Stimulated activated naive CD8-positive, alpha-beta T cell treated with anti-CD3 and anti-CD28 coated beads, Interleukin-15, Interleukin-2, amounts not matched to agents 100 ng/mL and 50 ng/mL, for 24 hours (primary cell): ENCODE measurements around the gene MAPK9.

Experiments
- H3K27ac Mint-ChIP-seq: one replicate; pipeline ENCODE4 v1.8.0; 2021; ENCODE audit warnings: mild to moderate bottlenecking, mixed read lengths
- H3K27me3 Mint-ChIP-seq: one replicate; pipeline ENCODE4 v1.8.0; 2021; ENCODE audit warnings: mixed read lengths
- H3K36me3 Mint-ChIP-seq: one replicate; pipeline ENCODE4 v1.8.0; 2021; ENCODE audit warnings: low read depth, mixed read lengths
- H3K4me1 Mint-ChIP-seq: one replicate; pipeline ENCODE4 v1.8.0; 2021; ENCODE audit warnings: low read depth, mixed read lengths
- H3K4me3 Mint-ChIP-seq: one replicate; pipeline ENCODE4 v1.8.0; 2021; ENCODE audit warnings: mild to moderate bottlenecking, mixed read lengths
- H3K9me3 Mint-ChIP-seq: one replicate; pipeline ENCODE4 v1.8.0; 2021; ENCODE audit warnings: mixed read lengths

Gene MAPK9

GRCh38 chr5:180291943-180292831 lies at the start of gene MAPK9:
Gene MAPK9, minus strand, starts transcription at chr5:180292083. Its CDS starts 11,522 bp downstream, at chr5:180280561.
- Mint-ChIP-seq H3K4me3 (peak within 1 kb of the TSS; percentile 93), H3K36me3 (peaks cover 10% of the 10 kb centered on the region), H3K27ac (peak within 1 kb of the TSS; percentile 91), H3K4me1 (peaks cover 30% of the 10 kb centered on the region), H3K27me3 (no peaks in the 10 kb centered on the region), H3K9me3 (no peaks in the 10 kb centered on the region)

- H3K36me3 Mint-ChIP-seq, result no peaks in the 10 kb centered on the region
- H3K4me3 Mint-ChIP-seq, result no peak overlapping the region
- no peak overlapping the region for H3K27ac Mint-ChIP-seq
- no peaks in the 10 kb centered on the region for H3K4me1 Mint-ChIP-seq
- H3K9me3 Mint-ChIP-seq, result no peaks in the 10 kb centered on the region
- peaks cover 10% of the 10 kb centered on the region for H3K27me3 Mint-ChIP-seq
Observed at GRCh38 chr5:180341595-180341994, 49.7 kb upstream of the MAPK9 start.

DNA sequence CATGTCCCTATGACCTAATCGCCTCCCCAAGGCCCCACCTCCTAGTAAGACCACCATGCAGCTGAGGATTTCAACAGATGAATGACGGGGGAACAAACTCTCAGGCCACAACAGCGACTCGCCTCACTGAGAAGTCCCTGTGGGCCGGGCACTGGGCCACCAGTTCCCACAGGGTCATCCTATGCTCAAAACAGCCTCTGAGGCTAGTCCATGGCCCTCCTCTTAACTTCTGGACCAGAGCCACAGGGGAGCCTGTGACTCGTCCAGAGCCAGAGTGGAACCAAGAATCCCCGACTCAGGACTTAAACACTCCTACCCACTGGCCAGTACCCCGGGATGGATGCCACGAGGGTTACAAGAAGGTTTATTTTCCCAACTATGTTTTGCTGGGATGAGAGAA lies 49.0 kb upstream of the MAPK9 start:
- Mint-ChIP-seq H3K36me3 (no peaks in the 10 kb centered on the region), H3K4me1 (no peaks in the 10 kb centered on the region), H3K4me3 (no peak overlapping the region), H3K27ac (no peak overlapping the region), H3K9me3 (no peaks in the 10 kb centered on the region), H3K27me3 (peaks cover 11% of the 10 kb centered on the region)

DNA sequence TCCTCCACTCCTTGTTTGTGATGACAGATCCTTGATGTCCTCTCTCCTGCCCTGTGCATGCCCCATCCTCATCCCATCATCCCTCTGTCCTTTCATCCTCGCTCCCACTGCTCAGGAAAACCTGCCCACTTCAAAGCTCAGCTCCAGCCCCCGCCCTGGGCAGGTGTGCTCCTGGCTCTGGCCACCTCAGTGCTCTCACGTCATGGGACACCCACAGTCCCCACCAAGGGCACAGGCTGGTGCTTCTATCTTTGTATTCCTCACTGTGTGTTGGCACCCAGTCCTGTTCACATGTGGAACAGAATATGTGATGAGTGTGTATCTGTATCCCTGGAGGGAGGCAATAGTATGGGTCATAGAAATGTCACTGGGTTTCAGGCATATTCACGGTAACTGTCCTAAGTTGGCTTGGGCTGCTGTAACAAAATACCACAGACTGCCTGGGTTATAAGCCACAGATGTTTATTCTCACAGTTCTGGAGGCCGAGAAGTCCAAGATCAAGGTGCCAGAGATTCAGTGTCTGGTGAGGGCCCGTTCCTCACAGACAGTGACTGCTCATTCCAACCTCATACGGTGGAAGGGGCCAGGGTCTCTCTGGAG lies 47.8 kb upstream of the MAPK9 start:
- H3K4me1 Mint-ChIP-seq, result no peaks in the 10 kb centered on the region
- H3K27me3 Mint-ChIP-seq, result peaks cover 11% of the 10 kb centered on the region
- no peak overlapping the region for H3K27ac Mint-ChIP-seq
- H3K36me3 Mint-ChIP-seq, result no peaks in the 10 kb centered on the region
- H3K4me3 Mint-ChIP-seq, result no peak overlapping the region
- H3K9me3 Mint-ChIP-seq, result no peaks in the 10 kb centered on the region

DNA sequence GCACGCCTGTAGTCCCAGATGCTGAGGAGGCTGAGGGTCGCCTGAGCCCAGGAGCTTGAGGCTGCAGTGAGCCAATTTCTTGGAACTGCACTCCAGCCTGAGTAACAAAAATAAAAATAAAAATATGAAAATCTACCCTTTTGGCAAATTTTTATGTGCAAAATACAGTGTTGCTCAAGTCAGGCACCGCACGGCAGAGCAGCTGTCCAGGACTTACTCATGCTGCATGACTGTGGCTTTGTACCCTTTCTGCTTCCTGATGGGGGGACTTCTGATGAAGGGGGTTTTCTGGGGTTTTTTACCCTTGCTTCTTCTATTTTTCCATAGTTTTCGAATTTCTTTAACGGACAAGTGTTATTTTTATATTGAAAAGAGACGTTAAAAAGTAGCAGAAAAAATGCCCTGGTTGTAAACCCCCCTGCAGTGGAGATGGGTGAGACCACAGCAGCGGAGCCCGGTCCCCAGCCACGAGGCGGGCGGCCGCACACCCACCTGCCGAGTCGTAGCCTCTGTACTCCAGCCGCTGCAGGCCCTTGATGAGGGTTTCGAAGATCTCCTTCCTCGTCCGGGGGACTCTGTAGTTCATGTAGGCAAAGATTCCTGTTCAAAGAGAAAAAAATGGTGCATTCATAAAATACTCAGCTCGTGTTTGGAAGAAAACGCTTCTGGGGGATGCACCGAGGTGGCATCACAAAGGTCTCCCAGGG lies 46.3 kb upstream of the MAPK9 start:
- no peak overlapping the region for H3K27ac Mint-ChIP-seq
- H3K4me1 Mint-ChIP-seq, result no peaks in the 10 kb centered on the region
- H3K27me3 Mint-ChIP-seq, result peaks cover 13% of the 10 kb centered on the region
- no peak overlapping the region for H3K4me3 Mint-ChIP-seq
- H3K36me3 Mint-ChIP-seq, result no peaks in the 10 kb centered on the region
- H3K9me3 Mint-ChIP-seq, result no peaks in the 10 kb centered on the region

- H3K4me1 Mint-ChIP-seq, result no peaks in the 10 kb centered on the region
Observed at GRCh38 chr5:180336234-180337020, 44.5 kb upstream of the MAPK9 start.

GRCh38 chr5:180335614-180336233 lies 43.8 kb upstream of the MAPK9 start:
- Mint-ChIP-seq H3K4me3 (no peak overlapping the region), H3K4me1 (no peaks in the 10 kb centered on the region), H3K9me3 (no peaks in the 10 kb centered on the region), H3K27ac (no peak overlapping the region), H3K36me3 (no peaks in the 10 kb centered on the region), H3K27me3 (peaks cover 16% of the 10 kb centered on the region)

More at GRCh38 chr5:180336234-180337020, 44.5 kb upstream of the MAPK9 start:
- Mint-ChIP-seq H3K36me3 (no peaks in the 10 kb centered on the region), H3K27ac (no peak overlapping the region), H3K4me3 (no peak overlapping the region), H3K9me3 (no peaks in the 10 kb centered on the region), H3K27me3 (peaks cover 16% of the 10 kb centered on the region)

DNA sequence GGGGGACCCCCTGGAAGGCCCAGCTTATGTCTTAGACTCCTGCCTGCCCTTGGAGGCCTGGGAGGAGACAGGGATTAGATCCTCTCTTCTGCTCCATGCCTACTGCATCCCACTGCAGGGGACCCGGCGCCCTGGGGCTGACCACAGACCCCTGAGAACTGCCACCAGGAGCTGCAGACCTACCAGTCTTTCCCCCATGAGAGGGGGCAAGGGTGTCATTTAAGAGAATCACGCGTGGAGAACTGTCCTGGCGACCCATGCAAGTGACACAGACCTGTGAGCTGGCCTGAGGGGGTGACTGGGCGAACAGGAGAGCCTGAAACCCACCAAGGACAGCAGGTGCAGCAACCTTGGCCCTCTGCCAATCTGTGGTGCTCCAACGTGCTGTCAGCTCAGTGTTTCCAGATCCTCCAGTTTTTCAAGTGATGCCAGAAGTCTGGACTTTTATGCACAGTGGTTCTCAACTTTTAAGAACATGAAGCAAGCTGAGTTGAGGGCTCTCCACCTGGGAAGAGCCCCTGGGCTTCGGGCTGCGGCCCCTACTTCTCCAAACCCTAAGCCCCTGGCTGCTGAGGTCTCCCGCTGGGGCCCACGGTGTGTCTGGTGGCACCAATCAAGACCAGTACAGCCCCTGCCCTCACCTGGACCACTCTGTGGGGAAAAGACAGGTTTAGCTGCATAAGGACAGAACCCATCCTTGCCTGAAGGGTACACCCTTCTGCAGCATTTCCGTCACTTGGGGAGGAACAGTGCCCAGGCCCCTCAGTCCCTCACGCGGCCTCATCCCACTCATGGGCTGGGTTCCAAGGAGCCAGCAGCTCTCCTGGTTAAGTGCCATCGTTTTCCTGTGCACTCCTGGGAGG lies 43.1 kb upstream of the MAPK9 start:
- no peak overlapping the region for H3K4me3 Mint-ChIP-seq
- no peak overlapping the region for H3K27ac Mint-ChIP-seq
- peaks cover 20% of the 10 kb centered on the region for H3K27me3 Mint-ChIP-seq
- no peaks in the 10 kb centered on the region for H3K4me1 Mint-ChIP-seq
- H3K36me3 Mint-ChIP-seq, result no peaks in the 10 kb centered on the region
- no peaks in the 10 kb centered on the region for H3K9me3 Mint-ChIP-seq

DNA sequence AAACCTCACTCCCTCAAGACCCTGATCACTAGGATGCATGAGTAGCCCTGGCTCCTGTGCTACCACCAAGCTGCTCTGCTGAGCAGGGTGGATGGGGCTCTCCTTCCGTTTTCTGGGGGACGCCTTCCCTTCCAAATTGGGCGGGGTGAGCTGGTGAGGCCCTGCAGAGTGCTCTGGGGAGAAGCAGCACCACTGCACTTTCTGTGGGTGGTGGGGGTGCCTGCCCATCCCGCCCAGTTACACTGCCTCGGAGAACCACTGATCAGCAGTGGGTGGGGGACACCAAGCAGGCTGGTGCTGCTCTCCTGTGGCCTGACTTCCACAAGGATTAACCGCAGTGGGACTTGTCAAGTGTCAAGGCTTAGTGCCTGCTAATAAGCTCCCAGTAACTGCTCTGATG lies 42.3 kb upstream of the MAPK9 start:
- H3K27me3 Mint-ChIP-seq, result peaks cover 16% of the 10 kb centered on the region
- H3K4me1 Mint-ChIP-seq, result no peaks in the 10 kb centered on the region
- H3K9me3 Mint-ChIP-seq, result no peaks in the 10 kb centered on the region
- H3K27ac Mint-ChIP-seq, result no peak overlapping the region
- no peaks in the 10 kb centered on the region for H3K36me3 Mint-ChIP-seq
- H3K4me3 Mint-ChIP-seq, result no peak overlapping the region

- H3K36me3 Mint-ChIP-seq, result no peaks in the 10 kb centered on the region
- H3K4me1 Mint-ChIP-seq, result no peaks in the 10 kb centered on the region
- no peak overlapping the region for H3K27ac Mint-ChIP-seq
- peaks cover 16% of the 10 kb centered on the region for H3K27me3 Mint-ChIP-seq
- H3K4me3 Mint-ChIP-seq, result no peak overlapping the region
- H3K9me3 Mint-ChIP-seq, result no peaks in the 10 kb centered on the region
Observed at GRCh38 chr5:180333661-180334060, 41.8 kb upstream of the MAPK9 start.

GRCh38 chr5:180332861-180333260 lies 41.0 kb upstream of the MAPK9 start:
- H3K27me3 Mint-ChIP-seq, result peaks cover 16% of the 10 kb centered on the region
- H3K9me3 Mint-ChIP-seq, result no peaks in the 10 kb centered on the region
- no peaks in the 10 kb centered on the region for H3K36me3 Mint-ChIP-seq
- no peak overlapping the region for H3K27ac Mint-ChIP-seq
- H3K4me1 Mint-ChIP-seq, result no peaks in the 10 kb centered on the region
- H3K4me3 Mint-ChIP-seq, result no peak overlapping the region

GRCh38 chr5:180332051-180332517 lies 40.2 kb upstream of the MAPK9 start:
- no peaks in the 10 kb centered on the region for H3K36me3 Mint-ChIP-seq
- no peak overlapping the region for H3K4me3 Mint-ChIP-seq
- H3K4me1 Mint-ChIP-seq, result no peaks in the 10 kb centered on the region
- H3K9me3 Mint-ChIP-seq, result no peaks in the 10 kb centered on the region
- no peak overlapping the region for H3K27ac Mint-ChIP-seq
- peaks cover 16% of the 10 kb centered on the region for H3K27me3 Mint-ChIP-seq

- H3K9me3 Mint-ChIP-seq, result no peaks in the 10 kb centered on the region
- H3K4me3 Mint-ChIP-seq, result no peak overlapping the region
- H3K4me1 Mint-ChIP-seq, result no peaks in the 10 kb centered on the region
- H3K27me3 Mint-ChIP-seq, result peaks cover 16% of the 10 kb centered on the region
- H3K27ac Mint-ChIP-seq, result no peak overlapping the region
- H3K36me3 Mint-ChIP-seq, result no peaks in the 10 kb centered on the region
Observed at GRCh38 chr5:180331647-180331950, 39.7 kb upstream of the MAPK9 start.
